Measurements from ENCODE around the gene KRT72.

The KRT72 gene

DNA sequence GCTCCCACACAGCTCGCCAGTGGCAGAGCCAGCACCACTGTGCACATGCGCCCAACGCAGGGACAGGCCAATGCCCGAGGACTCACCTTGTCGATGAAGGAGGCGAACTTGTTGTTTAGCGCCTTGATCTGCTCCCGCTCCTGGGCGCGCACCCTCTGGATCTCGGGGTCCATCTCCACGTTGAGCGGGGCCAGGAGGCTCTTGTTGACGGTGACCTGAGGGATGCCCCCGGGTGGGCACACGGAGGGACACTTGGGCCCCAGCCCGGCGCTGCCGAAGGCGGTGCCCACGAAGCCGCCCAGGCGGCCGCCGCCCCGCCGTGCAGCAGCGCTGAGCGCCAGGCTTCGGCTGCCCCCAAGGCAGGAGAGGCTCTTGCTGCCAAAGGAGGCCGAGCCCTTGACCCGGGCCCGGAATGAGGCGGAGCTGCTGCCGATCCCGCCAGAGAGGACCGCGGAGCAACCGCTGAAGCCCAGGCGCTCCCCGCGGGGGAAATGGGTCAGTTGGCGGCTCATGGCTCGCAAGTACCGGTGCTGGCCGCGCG is at the start of gene KRT72:
KRT72 (minus strand) TSS at position 523 of the 541 bp plus-strand sequence; CDS start at position 512, 11 bp downstream.
- Histone ChIP-seq H3K36me3 (ENCODE audit: control insufficient read depth in 1 of 2, insufficient read depth in 2 of 2, low read length in 2 of 2) (no peaks in the 10 kb centered on the region), H3K4me1 (ENCODE audit: control insufficient read depth in 1 of 2, insufficient read depth in 2 of 2, low read length in 2 of 2) (no peaks in the 10 kb centered on the region), H3K27me3 (ENCODE audit: low read depth, low read length) (peaks cover 24% of the 10 kb centered on the region), H3K9me3 (ENCODE audit: control insufficient read depth in 1 of 2, low read length in 2 of 2) (no peaks in the 10 kb centered on the region), H3K4me3 (ENCODE audit: low read depth in 1 of 2, low read length in 2 of 2) (no peak within 1 kb of the TSS), H3K27ac (ENCODE audit: low read length) (no peak within 1 kb of the TSS)

DNA sequence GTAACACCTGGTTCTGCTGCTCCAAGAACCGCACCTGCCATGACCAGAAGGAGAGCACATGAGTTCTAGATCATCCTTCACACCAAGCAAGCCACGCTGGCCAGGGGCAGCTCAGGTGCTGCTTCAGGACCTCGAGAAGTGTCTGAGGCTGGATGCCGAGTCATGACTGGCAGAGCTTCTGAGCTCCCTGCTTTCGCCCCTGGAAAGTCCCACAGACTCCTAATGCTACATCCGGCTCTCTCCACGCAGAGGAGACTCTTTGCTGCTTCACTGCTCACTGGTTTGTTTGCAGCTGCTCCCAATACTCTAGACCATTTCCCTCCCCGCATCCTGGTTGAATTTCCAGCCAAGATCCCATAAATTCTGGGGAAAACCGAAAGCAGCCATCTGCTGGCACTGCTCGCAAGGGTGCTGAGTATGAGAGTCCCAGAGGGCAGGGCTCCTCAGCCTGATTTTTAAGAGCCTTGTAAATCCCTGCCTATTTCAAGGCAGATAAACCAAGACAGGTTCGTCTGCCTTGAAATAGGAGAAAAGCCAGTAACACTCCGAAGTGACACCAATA is 49.3 kb upstream of the KRT72 start:
- no peaks in the 10 kb centered on the region for H3K36me3 ChIP-seq (ENCODE audit: control insufficient read depth in 1 of 2, insufficient read depth in 2 of 2, low read length in 2 of 2)
- H3K27me3 ChIP-seq (ENCODE audit: low read depth, low read length), result no peaks in the 10 kb centered on the region
- peaks cover 0 to 6% of the 10 kb centered on the region in 2 donors for H3K9me3 ChIP-seq (ENCODE audit: control insufficient read depth in 1 of 2, low read length in 2 of 2)
- no peaks in the 10 kb centered on the region for H3K4me1 ChIP-seq (ENCODE audit: control insufficient read depth in 1 of 2, insufficient read depth in 2 of 2, low read length in 2 of 2)
- peak overlapping the region; percentile 7 for H3K27ac ChIP-seq (ENCODE audit: low read length)
- H3K4me3 ChIP-seq (ENCODE audit: low read depth in 1 of 2, low read length in 2 of 2), result no peak overlapping the region

DNA sequence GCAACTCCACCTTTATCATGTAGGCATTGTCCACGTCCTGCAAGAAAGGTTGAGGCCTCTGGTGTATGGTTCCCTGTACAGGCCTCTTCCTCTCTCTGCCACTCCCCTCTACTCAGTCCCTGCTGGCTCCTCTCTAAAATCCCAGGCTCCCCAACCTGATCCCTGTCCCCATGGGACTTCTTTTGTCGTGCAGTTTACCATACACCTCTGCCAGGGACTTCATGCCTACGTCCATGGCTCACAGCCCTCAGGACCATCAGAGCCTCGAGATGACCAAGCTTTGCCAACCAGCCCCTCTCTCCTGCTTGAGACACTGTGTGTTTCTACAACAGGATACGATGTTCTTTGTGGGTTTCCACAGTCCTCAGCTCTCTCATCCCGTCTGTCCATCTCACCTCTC is 47.8 kb upstream of the KRT72 start:
- H3K4me3 ChIP-seq (ENCODE audit: low read depth in 1 of 2, low read length in 2 of 2), result no peak overlapping the region
- H3K27me3 ChIP-seq (ENCODE audit: low read depth, low read length), result no peaks in the 10 kb centered on the region
- H3K27ac ChIP-seq (ENCODE audit: low read length), result no peak overlapping the region
- no peaks in the 10 kb centered on the region for H3K36me3 ChIP-seq (ENCODE audit: control insufficient read depth in 1 of 2, insufficient read depth in 2 of 2, low read length in 2 of 2)
- H3K9me3 ChIP-seq (ENCODE audit: control insufficient read depth in 1 of 2, low read length in 2 of 2), result peaks cover 0 to 6% of the 10 kb centered on the region in 2 donors
- H3K4me1 ChIP-seq (ENCODE audit: control insufficient read depth in 1 of 2, insufficient read depth in 2 of 2, low read length in 2 of 2), result no peaks in the 10 kb centered on the region

DNA sequence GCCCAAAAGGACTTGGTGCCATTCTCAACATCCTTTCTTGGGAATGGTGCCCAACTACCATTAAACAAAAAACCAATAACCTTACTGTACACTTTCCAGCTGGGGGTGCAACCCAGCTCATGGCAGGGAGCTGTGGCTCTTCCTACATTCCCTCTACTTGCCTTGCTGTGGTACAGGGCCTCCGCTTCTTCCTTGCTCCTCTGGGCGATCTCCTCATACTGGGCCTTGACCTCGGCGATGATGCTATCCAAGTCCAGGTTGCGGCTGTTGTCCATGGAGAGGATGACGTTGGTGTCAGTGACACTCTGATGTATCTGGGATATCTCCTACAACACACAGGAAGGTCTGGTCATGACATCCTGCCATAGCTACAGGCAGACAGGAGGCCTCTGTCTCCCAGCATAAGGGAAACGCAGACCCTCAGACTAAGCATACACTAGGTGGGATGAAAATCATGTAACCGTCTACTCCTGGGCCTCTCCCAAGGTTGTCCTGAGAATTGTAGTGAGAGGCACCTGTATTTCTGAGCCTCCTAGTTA is 46.8 kb upstream of the KRT72 start:
- Histone ChIP-seq H3K9me3 (ENCODE audit: control insufficient read depth in 1 of 2, low read length in 2 of 2) (peaks cover 0 to 6% of the 10 kb centered on the region in 2 donors), H3K4me1 (ENCODE audit: control insufficient read depth in 1 of 2, insufficient read depth in 2 of 2, low read length in 2 of 2) (no peaks in the 10 kb centered on the region), H3K27ac (ENCODE audit: low read length) (no peak overlapping the region), H3K36me3 (ENCODE audit: control insufficient read depth in 1 of 2, insufficient read depth in 2 of 2, low read length in 2 of 2) (no peaks in the 10 kb centered on the region), H3K4me3 (ENCODE audit: low read depth in 1 of 2, low read length in 2 of 2) (no peak overlapping the region), H3K27me3 (ENCODE audit: low read depth, low read length) (no peaks in the 10 kb centered on the region)

DNA sequence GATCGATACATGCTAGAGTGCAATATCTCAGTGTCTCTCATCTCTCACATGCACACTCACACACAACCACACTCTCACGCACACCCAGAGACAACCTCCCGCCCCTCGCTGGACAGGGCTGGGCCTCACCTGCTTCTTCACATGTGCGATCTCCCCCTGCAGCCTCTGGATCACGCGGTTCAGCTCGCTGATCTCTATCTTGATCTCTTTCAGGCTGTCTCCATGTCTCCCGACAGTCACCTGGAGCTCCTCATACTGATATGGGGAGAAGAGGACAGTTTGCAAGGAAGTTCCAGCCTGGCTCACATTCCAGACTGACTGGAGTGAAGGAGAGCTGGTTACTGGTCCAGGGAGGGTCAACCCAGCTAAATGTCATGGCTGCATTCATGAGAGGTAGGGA is 46.3 kb upstream of the KRT72 start:
- no peak overlapping the region for H3K4me3 ChIP-seq (ENCODE audit: low read depth in 1 of 2, low read length in 2 of 2)
- no peak overlapping the region for H3K27ac ChIP-seq (ENCODE audit: low read length)
- H3K36me3 ChIP-seq (ENCODE audit: control insufficient read depth in 1 of 2, insufficient read depth in 2 of 2, low read length in 2 of 2), result no peaks in the 10 kb centered on the region
- H3K27me3 ChIP-seq (ENCODE audit: low read depth, low read length), result no peaks in the 10 kb centered on the region
- peaks cover 0 to 6% of the 10 kb centered on the region in 2 donors for H3K9me3 ChIP-seq (ENCODE audit: control insufficient read depth in 1 of 2, low read length in 2 of 2)
- no peaks in the 10 kb centered on the region for H3K4me1 ChIP-seq (ENCODE audit: control insufficient read depth in 1 of 2, insufficient read depth in 2 of 2, low read length in 2 of 2)

DNA sequence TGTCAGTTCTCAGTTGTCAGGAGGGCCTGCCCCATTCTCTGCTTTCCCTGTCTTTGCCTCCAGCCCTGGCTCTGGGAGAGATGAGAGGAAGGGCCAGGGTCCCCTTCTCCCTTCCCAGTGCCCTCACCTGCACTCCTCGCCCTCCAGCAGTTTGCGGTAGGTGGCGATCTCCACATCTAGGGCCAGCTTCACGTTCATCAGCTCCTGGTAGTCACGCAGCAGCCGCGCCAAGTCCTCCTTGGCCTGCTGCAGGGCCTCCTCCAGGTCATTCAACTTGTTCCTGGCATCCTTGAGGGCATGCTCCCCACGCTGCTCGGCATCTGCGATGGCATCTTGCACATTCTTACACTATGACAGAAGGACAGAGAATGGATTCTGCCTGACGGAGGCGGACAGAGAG is 45.4 kb upstream of the KRT72 start:
- H3K27me3 ChIP-seq (ENCODE audit: low read depth, low read length), result no peaks in the 10 kb centered on the region
- H3K4me3 ChIP-seq (ENCODE audit: low read depth in 1 of 2, low read length in 2 of 2), result no peak overlapping the region
- no peaks in the 10 kb centered on the region for H3K36me3 ChIP-seq (ENCODE audit: control insufficient read depth in 1 of 2, insufficient read depth in 2 of 2, low read length in 2 of 2)
- H3K27ac ChIP-seq (ENCODE audit: low read length), result no peak overlapping the region
- no peaks in the 10 kb centered on the region for H3K4me1 ChIP-seq (ENCODE audit: control insufficient read depth in 1 of 2, insufficient read depth in 2 of 2, low read length in 2 of 2)
- no peaks in the 10 kb centered on the region for H3K9me3 ChIP-seq (ENCODE audit: control insufficient read depth in 1 of 2, low read length in 2 of 2)

DNA sequence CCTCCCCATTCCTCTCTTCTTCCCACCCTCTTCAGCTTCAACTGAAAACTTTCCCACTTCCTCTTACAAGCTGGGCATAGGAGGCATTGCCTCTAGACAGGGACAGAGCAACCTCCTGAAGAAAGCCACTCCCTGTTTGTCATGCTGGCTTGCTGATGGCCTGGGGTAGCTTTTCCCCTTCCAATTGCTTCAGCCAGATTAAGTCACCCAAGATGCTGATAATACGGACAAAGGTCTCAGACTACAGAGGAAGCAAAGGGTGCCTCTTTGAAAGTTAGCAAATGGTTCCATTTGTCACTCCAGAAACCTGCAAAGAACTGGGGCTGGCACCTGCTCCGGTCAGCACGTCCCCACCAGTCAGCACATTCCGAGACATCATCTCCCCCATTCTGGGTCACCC is 44.7 kb upstream of the KRT72 start:
- peak overlapping the region; percentile 20 for H3K27ac ChIP-seq (ENCODE audit: low read length)
- H3K4me1 ChIP-seq (ENCODE audit: control insufficient read depth in 1 of 2, insufficient read depth in 2 of 2, low read length in 2 of 2), result no peaks in the 10 kb centered on the region
- no peaks in the 10 kb centered on the region for H3K36me3 ChIP-seq (ENCODE audit: control insufficient read depth in 1 of 2, insufficient read depth in 2 of 2, low read length in 2 of 2)
- H3K27me3 ChIP-seq (ENCODE audit: low read depth, low read length), result no peaks in the 10 kb centered on the region
- no peak overlapping the region for H3K4me3 ChIP-seq (ENCODE audit: low read depth in 1 of 2, low read length in 2 of 2)
- H3K9me3 ChIP-seq (ENCODE audit: control insufficient read depth in 1 of 2, low read length in 2 of 2), result no peaks in the 10 kb centered on the region

DNA sequence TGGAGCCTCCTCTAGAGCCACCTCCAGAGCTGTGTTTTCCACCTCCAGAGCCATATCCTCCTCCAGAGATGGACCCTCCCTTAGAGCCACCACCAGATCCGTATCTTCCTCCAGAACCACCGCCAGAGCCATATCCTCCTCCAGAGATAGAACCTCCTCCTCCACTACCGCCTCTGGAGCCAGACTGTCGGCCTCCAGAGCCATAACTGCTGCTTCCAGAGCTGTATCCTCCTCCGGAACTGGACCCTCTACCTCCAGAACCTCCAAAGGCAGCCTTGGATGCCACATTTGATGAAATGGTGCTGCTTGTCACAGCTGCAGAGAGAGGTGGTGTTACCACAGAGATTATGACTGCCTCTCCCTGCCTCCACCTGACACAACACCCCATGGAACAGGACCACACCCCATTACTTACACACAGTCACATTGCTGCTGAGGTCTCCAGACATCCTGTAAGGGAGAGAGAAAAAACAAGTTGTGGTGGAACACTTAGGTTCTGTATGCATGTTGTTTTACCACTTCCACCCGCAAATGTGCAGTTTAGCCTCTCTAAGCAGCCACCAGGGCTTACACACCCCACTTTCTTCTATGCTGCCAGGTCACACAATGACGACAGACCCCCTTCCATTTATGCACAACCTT is 44.0 kb upstream of the KRT72 start:
- peak overlapping the region; percentile 20 for H3K27ac ChIP-seq (ENCODE audit: low read length)

DNA sequence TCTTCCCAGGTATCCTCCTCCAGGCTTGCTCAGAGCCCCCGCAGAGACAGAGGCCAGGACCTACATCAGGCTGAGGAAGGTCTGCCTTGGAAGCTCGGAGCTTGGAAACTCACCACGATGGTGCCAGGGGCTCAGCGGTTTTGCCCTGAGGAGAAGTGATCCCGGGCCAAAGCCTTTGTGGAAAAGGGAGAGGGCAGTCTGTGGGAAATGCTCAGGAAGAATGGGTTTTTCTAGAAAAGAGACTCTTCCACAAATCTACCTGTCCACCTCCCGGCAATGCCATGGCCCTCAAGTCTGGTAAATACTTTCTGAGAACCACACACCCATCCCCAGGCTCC is 42.8 kb upstream of the KRT72 start:
- Histone ChIP-seq H3K27ac (ENCODE audit: low read length) (no peak overlapping the region), H3K4me1 (ENCODE audit: control insufficient read depth in 1 of 2, insufficient read depth in 2 of 2, low read length in 2 of 2) (no peaks in the 10 kb centered on the region), H3K36me3 (ENCODE audit: control insufficient read depth in 1 of 2, insufficient read depth in 2 of 2, low read length in 2 of 2) (no peaks in the 10 kb centered on the region), H3K4me3 (ENCODE audit: low read depth in 1 of 2, low read length in 2 of 2) (no peak overlapping the region), H3K9me3 (ENCODE audit: control insufficient read depth in 1 of 2, low read length in 2 of 2) (no peaks in the 10 kb centered on the region), H3K27me3 (ENCODE audit: low read depth, low read length) (no peaks in the 10 kb centered on the region)

More for the DNA sequence above, 44.0 kb upstream of the KRT72 start:
- Histone ChIP-seq H3K4me3 (ENCODE audit: low read depth in 1 of 2, low read length in 2 of 2) (no peak overlapping the region), H3K27me3 (ENCODE audit: low read depth, low read length) (no peaks in the 10 kb centered on the region), H3K9me3 (ENCODE audit: control insufficient read depth in 1 of 2, low read length in 2 of 2) (no peaks in the 10 kb centered on the region), H3K36me3 (ENCODE audit: control insufficient read depth in 1 of 2, insufficient read depth in 2 of 2, low read length in 2 of 2) (no peaks in the 10 kb centered on the region), H3K4me1 (ENCODE audit: control insufficient read depth in 1 of 2, insufficient read depth in 2 of 2, low read length in 2 of 2) (no peaks in the 10 kb centered on the region)

DNA sequence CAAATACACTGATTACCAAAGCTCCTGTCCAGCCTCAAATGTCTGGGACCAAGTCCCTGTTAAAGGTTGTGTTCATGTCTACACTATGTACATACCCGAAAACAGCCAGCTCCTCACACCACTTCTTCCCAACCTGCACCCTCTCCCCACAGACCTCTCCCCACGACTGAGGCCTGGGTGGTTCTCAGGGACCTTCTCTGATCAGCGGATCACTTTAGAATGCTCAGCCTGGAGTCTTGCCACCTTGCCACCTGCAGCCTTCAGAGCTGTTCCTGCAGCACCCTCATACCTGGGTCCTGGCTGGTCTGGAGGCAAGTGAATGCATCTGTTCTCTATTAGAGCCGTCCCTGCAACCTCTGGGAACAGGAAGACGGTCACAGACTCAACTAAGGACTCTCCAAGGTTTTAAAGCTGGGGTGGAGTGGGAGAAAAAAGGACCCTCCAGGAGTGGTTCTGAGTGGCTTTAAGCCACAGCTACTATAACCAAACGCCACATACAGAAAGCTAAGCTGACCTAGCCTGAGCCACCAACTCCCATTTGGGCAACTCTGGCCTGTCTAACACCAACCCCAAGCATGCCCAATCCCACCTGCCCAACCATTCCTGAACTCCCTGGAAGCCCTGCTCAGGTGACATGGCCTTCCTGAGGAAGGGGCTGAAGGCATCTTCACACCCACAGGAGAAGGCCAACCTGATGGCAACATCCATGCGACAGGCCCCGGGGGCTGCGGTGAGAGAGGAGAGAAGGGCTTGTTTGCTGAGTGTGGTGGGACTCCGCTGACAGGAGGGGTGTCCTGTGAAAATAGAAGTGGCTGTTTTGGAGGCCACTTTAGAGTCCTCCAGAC is 42.2 kb upstream of the KRT72 start:
- Histone ChIP-seq H3K9me3 (ENCODE audit: control insufficient read depth in 1 of 2, low read length in 2 of 2) (no peaks in the 10 kb centered on the region), H3K27me3 (ENCODE audit: low read depth, low read length) (no peaks in the 10 kb centered on the region), H3K4me3 (ENCODE audit: low read depth in 1 of 2, low read length in 2 of 2) (no peak overlapping the region), H3K36me3 (ENCODE audit: control insufficient read depth in 1 of 2, insufficient read depth in 2 of 2, low read length in 2 of 2) (no peaks in the 10 kb centered on the region), H3K4me1 (ENCODE audit: control insufficient read depth in 1 of 2, insufficient read depth in 2 of 2, low read length in 2 of 2) (no peaks in the 10 kb centered on the region), H3K27ac (ENCODE audit: low read length) (no peak overlapping the region)

DNA sequence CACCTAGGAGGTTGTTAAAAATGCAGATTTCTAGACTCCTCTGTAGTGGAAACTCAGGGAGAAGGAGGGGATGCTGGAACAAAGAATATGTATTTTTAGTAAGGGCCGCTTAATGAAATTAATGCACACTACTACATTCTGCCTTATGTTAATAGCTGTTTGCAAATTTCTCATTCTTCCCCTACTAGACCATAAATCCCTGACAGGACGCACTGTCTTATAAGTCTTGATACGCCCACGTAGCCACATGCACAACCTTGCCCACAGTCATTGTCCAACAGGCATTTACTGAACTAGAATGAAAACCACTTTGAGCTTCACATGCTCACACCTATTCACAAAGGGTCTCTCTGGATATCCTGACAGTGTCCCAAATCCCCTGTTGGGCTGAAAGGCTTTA is 40.2 kb upstream of the KRT72 start:
- H3K4me1 ChIP-seq (ENCODE audit: control insufficient read depth in 1 of 2, insufficient read depth in 2 of 2, low read length in 2 of 2), result no peaks in the 10 kb centered on the region
- no peak overlapping the region for H3K27ac ChIP-seq (ENCODE audit: low read length)
- no peak overlapping the region for H3K4me3 ChIP-seq (ENCODE audit: low read depth in 1 of 2, low read length in 2 of 2)
- no peaks in the 10 kb centered on the region for H3K36me3 ChIP-seq (ENCODE audit: control insufficient read depth in 1 of 2, insufficient read depth in 2 of 2, low read length in 2 of 2)
- no peaks in the 10 kb centered on the region for H3K9me3 ChIP-seq (ENCODE audit: control insufficient read depth in 1 of 2, low read length in 2 of 2)
- H3K27me3 ChIP-seq (ENCODE audit: low read depth, low read length), result no peaks in the 10 kb centered on the region

Measured in muscle layer of duodenum (tissue), 2 donors.